Stimulated activated naive CD8-positive, alpha-beta T cell treated with anti-CD3 and anti-CD28 coated beads, Interleukin-15, amount 100 ng/mL, for 72 hours (primary cell): ENCODE measurements around the gene KMT5B.

Source experiments
- ATAC-seq: fragments of 150-1000 bp; cut with Tn5 transposase; 2 replicates; pipeline ENCODE4 v1.10.0; 2021; ENCODE audit warnings: mild to moderate bottlenecking, moderate library complexity
- DNase-seq, 2 donors: peaks; one replicate each; pipeline ENCODE4 v3.0.0; 2021 to 2022
- H3K27ac Mint-ChIP-seq, 2 donors: one replicate each; pipeline ENCODE4 v1.8.0; 2022; ENCODE audit warnings: mild to moderate bottlenecking in 2 of 2, mixed read lengths in 2 of 2, moderate library complexity in 2 of 2
- H3K27me3 Mint-ChIP-seq: one replicate; pipeline ENCODE4 v1.8.0; 2022; ENCODE audit warnings: mixed read lengths
- H3K4me1 Mint-ChIP-seq: one replicate; pipeline ENCODE4 v1.8.0; 2022; ENCODE audit warnings: mild to moderate bottlenecking, mixed read lengths
- H3K4me3 Mint-ChIP-seq, 2 donors: one replicate each; pipeline ENCODE4 v1.8.0; 2022; ENCODE audit warnings: mild to moderate bottlenecking in 2 of 2, mixed read lengths in 2 of 2, moderate library complexity in 1 of 2
- H3K9me3 Mint-ChIP-seq, 2 donors: one replicate each; pipeline ENCODE4 v1.8.0; 2022; ENCODE audit warnings: mixed read lengths in 2 of 2

KMT5B gene

DNA sequence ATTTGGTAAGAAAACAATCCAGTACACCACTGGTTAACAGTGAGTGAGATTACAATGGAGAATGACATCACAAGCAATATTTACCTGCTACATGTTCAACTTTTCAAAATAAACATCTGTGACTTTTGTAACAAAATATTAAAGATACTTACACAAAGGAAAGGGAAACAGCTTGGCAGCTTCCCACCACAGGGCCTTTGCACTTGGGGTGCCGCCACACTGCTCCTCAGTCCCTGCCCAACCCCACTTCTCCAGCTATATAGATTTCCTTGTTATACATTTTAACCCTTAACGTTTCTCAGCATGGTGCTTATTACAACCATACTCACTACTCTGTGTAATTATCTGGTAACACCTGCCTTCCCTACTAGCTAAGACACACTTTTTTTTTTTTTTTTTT is 10.9 kb downstream of the KMT5B start:
- H3K4me3 Mint-ChIP-seq, result no peak overlapping the region
- no peaks in the 10 kb centered on the region for H3K27me3 Mint-ChIP-seq
- peaks cover 77% of the 10 kb centered on the region for H3K4me1 Mint-ChIP-seq
- no peak overlapping the region for H3K27ac Mint-ChIP-seq
- ATAC-seq (no peak), DNase-seq (no peak)
- H3K9me3 Mint-ChIP-seq, result no peaks in the 10 kb centered on the region

DNA sequence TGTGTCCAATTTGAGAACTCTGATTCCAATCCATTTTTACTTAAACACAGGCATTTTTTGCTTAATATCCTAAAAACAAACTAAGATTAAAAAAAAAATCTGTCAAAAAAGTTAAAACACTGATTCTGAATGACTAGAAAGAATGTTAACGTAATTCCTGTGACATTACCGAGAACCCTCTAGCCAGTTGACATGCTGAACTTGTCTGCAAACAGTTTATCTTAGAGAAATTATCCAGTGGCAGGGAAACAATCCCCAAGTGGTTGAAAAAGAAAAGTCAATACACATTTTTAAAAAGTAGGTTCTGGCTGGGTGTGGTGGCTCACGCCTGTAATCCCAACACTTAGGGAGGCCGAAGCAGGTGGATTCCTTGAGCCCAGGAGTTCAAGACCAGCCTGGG is 11.6 kb downstream of the KMT5B start:
- no peak overlapping the region for H3K27ac Mint-ChIP-seq
- no peaks in the 10 kb centered on the region for H3K27me3 Mint-ChIP-seq
- H3K9me3 Mint-ChIP-seq, result no peaks in the 10 kb centered on the region
- peaks cover 70% of the 10 kb centered on the region for H3K4me1 Mint-ChIP-seq
- no peak overlapping the region for H3K4me3 Mint-ChIP-seq
- no peak for DNase-seq
- ATAC-seq, result no peak

DNA sequence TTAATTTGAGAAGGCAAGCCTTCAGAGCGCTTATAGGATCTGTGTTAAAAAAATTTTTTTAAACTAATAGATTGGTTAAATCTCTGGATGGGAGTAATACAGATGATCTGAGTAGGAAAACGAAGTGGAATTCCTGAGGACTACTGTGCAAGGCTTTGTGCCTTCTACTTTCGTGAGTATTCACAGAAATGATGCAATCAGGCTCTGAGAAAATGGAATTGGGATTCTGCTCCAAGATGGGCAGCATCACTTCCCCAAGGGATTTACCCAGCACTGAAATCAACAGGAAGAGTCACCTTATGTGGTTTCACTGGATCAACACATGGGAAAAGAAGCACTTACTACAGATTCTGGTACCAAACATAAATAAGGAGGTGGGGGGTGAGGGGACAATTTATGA is 12.5 kb downstream of the KMT5B start:
- DNase-seq, result no peak
- peak overlapping the region in 1 of 2 donors; percentile 76 for H3K27ac Mint-ChIP-seq

DNA sequence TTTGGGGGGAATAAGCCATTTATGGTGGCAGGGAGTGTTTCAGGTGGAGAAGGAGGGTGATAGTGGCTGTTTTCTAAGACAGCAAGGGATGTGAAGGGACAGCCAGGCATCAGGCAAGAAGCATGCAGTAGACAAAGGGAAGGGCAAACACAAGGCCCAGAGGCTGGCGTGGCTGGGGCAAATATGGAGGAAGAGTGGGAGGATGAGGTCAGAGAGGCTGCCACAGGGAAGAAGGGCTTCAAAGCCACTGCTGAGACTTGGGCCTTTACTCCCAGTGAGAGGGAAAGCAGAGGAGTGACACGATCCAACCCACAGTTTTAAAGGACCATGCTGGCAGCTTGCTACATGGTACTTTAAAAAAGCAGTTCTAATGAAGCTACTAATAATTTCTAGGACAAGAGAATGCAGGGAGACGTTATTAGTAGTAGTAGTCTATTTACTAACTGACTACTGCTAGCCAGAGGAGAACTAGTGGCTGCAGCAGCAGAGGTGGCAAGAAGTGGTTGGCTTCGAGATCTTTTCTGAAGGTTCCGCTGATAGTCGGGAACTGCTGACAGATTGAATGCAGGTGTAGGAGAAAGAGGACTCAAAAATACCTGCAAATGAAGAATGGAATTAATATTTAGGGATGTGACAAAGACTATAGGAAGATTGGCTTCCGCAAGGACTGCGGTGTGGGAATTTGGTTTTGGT is 13.7 kb downstream of the KMT5B start:
- no peaks in the 10 kb centered on the region for H3K9me3 Mint-ChIP-seq
- ATAC-seq, result no peak
- H3K27me3 Mint-ChIP-seq, result no peaks in the 10 kb centered on the region
- no peak overlapping the region for H3K27ac Mint-ChIP-seq
- H3K4me1 Mint-ChIP-seq, result peaks cover 62% of the 10 kb centered on the region
- H3K4me3 Mint-ChIP-seq, result no peak overlapping the region
- no peak for DNase-seq

More for the DNA sequence above, 12.5 kb downstream of the KMT5B start:
- no peaks in the 10 kb centered on the region for H3K27me3 Mint-ChIP-seq
- no peak overlapping the region for H3K4me3 Mint-ChIP-seq
- no peaks in the 10 kb centered on the region for H3K9me3 Mint-ChIP-seq
- no peak for ATAC-seq
- peaks cover 62% of the 10 kb centered on the region for H3K4me1 Mint-ChIP-seq

DNA sequence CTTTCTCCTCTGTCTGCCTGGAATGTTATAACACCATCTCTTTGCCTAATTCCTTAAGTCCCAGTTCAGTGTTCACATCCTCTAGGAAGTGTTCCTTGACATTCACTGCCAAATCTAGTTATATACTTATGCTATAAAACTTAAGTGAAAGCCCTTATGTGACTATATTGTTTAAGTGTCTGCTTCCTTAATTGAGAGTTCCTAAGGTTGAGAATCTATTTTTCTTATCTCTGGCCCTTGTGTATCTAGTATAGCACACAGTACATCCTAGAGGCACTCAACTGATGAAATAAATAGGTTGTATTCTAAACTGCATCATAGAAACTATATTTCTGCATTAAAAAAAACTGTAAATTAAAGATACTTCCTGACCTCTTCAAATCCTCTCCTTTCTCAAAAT is 16.9 kb downstream of the KMT5B start:
- Mint-ChIP-seq H3K4me1 (peaks cover 50% of the 10 kb centered on the region), H3K27ac (no peak overlapping the region), H3K4me3 (no peak overlapping the region), H3K27me3 (no peaks in the 10 kb centered on the region), H3K9me3 (no peaks in the 10 kb centered on the region)
- no peak for ATAC-seq
- DNase-seq, result no peak

DNA sequence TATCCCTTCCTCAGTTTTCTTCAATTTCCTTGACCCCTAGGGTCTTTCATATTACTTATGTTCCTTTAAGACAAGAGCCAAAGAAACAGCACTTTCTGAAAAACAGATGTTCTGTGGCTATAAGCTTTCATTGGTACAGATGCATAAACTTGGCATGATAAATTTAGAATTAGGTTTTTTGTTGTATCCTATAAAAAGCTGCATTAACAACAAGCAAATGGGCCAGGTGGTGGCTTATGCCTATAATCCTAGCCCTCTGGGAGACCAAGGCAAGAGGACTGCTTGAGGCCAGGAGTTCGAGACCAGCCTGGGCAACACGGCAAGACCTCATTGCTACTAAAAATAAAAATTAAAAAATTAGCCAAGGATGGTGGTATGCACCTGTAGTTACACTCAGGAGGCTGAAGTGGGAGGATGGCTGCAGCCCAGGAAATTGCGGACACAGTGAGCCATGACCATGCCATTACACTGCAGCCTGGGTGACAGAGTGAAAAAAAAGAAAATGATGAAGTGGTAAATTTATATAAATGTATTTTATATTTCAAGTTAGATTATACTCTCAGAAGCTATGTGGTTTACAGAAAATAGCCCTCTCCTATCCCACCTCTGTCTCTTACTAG is 18.3 kb downstream of the KMT5B start:
- Mint-ChIP-seq H3K4me3 (no peak overlapping the region), H3K9me3 (no peaks in the 10 kb centered on the region), H3K4me1 (peaks cover 36% of the 10 kb centered on the region), H3K27me3 (no peaks in the 10 kb centered on the region), H3K27ac (no peak overlapping the region)
- DNase-seq (no peak), ATAC-seq (no peak)

DNA sequence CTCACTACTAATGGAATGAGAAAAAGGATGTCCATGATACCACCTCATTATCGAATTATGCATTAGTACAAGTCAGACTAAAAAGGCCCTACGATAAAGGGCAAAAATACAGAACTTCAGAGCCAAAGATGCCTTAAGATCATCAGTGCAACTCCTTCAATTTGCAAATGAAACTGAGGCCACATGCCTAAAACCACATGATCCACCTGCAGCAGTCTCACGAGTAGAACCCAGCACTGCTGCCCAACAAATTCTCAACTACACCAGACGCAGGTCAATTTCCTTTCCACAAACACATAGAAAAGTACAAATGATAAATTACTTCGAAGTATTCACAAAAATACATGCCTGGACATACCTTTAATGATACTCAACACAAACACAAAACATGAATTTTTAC is 20.1 kb downstream of the KMT5B start:
- no peak overlapping the region for H3K27ac Mint-ChIP-seq
- DNase-seq (no peak), ATAC-seq (no peak)
- no peak overlapping the region for H3K4me3 Mint-ChIP-seq
- H3K4me1 Mint-ChIP-seq, result peaks cover 26% of the 10 kb centered on the region
- no peaks in the 10 kb centered on the region for H3K9me3 Mint-ChIP-seq
- H3K27me3 Mint-ChIP-seq, result no peaks in the 10 kb centered on the region

DNA sequence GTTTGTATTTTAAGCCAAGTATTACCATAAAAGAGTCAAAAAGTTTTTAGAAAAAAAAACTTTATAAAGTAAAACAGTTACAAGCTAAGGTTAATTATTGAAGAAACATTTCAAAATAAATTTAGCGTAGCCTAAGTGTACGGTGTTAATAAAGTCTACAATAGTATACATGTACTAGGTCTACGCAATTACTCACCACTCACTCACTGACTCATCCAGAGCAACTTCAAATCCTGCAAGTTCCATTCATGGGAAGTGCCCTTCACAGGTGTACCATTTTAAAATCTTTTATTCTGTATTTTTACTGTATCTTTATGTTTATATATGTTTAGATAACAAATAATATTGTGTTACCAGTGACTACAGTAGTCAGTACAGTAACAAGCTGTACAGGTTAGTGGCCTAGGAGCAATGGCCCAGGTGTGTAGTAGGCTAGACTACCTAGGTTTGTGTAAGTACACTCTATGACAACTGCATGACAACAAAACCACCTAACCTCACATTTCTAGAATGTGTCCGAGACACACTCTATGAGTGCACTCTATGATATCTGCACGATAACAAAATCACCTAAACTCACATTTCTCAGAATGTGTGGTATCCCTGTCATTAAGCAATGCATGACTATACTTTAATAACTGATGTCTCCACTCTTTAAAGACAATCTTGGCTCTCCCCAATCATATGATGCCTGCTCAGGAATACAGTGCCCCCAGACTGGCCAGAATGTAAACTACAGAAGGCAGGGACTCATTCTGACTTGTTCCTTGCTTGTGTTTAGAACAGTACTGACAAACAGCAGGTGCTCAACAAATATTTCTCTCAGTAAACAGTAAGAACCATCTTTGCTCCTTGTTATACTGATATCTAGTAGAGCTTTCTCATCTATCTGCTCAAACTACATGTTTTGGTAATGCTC is 21.2 kb downstream of the KMT5B start:
- Mint-ChIP-seq H3K9me3 (no peaks in the 10 kb centered on the region), H3K27me3 (no peaks in the 10 kb centered on the region), H3K4me1 (peaks cover 26% of the 10 kb centered on the region), H3K27ac (no peak overlapping the region), H3K4me3 (no peak overlapping the region)
- DNase-seq (no peak), ATAC-seq (peak; percentile 62)

DNA sequence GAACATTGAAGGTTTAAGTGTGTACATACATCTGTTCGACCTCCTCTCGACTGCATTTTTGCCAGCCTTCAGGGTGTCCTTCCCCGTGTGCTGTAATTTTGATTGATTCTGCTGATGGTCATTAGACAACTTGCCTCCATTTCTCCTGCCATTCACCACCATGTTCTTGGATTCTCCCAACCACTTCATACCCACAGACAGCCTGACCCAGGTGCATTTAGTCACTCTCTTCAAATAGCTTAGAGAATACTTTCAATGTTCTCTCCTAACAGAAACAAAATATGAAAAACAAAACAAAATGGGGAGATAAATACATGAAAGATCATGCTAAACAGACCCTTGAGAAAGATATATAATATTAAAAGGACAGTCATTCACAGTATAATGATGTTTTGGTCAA is 23.2 kb downstream of the KMT5B start:
- no peak for ATAC-seq
- Mint-ChIP-seq H3K4me3 (no peak overlapping the region), H3K27ac (peak overlapping the region in 1 of 2 donors; percentile 75), H3K4me1 (peaks cover 21% of the 10 kb centered on the region), H3K9me3 (no peaks in the 10 kb centered on the region), H3K27me3 (no peaks in the 10 kb centered on the region)
- no peak for DNase-seq

DNA sequence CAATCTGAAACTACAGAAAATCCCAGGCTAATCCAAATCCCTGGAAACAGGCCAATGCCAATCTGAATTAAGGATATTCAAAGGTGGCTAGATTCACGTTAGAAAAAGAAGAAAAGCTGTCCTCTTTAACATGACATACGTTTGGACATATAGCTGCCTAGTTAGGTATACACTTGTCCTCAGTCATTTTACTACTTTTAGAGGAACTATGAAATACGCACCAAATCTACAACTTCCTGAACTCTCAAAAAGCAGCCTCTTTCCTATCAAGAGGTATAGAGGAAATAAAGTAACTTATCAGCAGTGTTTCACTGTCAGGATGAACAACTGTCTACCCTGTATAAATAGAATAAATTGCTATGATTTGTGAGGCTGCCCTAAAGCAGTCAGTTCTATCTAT is 24.0 kb downstream of the KMT5B start:
- ATAC-seq, result no peak
- H3K4me1 Mint-ChIP-seq, result peaks cover 21% of the 10 kb centered on the region
- H3K4me3 Mint-ChIP-seq, result no peak overlapping the region
- no peaks in the 10 kb centered on the region for H3K27me3 Mint-ChIP-seq
- no peak overlapping the region for H3K27ac Mint-ChIP-seq
- no peak for DNase-seq
- H3K9me3 Mint-ChIP-seq, result no peaks in the 10 kb centered on the region

DNA sequence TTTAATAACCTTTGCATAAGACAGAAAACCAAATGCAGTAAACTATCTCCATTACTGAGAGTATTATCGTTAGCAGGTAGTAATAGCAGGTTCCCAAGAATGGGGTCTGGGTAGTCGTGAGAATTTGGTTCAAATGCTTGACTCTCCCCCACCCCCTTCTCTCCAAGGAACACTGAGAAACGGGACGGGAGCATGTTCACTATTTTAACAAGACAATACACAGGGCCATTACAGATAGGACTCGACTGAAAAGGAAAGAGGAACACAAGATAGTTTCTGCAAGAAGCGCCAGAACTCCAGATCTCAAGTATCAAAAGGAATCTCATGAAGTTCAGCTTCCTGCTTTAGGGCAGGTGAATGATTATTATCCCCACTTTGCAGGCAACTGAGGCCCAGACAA is 27.0 kb downstream of the KMT5B start:
- no peak overlapping the region for H3K4me3 Mint-ChIP-seq
- no peak overlapping the region for H3K27ac Mint-ChIP-seq
- no peak for ATAC-seq
- H3K9me3 Mint-ChIP-seq, result no peaks in the 10 kb centered on the region
- no peaks in the 10 kb centered on the region for H3K4me1 Mint-ChIP-seq
- no peak for DNase-seq
- no peaks in the 10 kb centered on the region for H3K27me3 Mint-ChIP-seq

DNA sequence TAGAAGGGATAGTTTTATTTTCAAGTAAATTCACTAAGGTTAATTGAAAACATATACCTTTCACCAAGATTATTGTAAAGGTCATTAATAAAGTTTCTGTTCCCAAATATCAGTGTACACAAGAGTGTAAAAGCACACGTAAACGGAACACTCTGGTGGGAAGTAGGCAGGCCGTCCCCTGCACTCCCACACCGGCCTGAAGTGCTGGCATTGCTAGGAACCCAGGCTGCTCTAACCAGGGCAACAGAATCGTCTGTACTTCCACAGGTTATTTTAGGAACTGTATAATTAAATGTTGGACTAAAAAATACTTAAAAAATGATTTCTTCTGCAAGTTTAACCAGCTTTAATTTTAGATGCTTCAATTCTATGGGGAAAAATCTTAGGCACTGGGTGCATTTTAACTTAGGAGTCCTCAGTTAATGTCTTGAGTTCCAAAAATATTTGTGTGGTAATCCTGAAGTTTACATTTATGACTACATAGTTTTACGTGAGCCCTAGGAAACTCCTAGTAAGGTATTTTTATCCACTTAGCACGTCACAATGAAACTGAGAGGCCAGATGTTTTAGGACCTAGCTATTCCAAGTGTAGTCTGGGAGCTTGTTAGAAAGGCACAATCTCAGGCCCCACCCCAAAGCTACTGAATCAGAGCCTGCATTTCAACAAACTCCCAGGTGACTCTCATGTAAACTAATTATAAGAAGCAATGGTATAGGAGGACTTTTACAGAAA is 31.2 kb downstream of the KMT5B start:
- ATAC-seq (no peak), DNase-seq (no peak)
- Mint-ChIP-seq H3K4me3 (no peak overlapping the region), H3K27ac (no peak overlapping the region), H3K9me3 (no peaks in the 10 kb centered on the region), H3K27me3 (no peaks in the 10 kb centered on the region), H3K4me1 (no peaks in the 10 kb centered on the region)

DNA sequence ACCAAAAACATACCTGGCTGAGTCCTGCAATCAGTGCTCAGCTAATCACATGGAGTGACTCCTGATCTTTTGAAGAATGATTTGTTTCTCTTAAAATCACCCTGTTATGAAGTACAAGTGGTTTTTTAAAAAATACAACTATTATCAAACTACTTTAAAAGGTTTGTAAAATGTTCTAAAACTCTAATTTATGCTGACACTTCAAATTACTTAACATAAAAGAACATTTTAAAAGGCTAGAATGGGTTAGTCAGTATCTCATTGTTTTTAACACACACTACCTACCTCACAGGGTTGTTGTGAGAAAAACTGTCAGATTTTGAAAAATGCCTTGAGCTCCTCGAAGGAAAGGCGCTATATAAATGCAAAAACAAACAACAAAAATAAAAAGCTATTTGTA is 33.2 kb downstream of the KMT5B start:
- no peak overlapping the region for H3K4me3 Mint-ChIP-seq
- H3K9me3 Mint-ChIP-seq, result no peaks in the 10 kb centered on the region
- no peaks in the 10 kb centered on the region for H3K27me3 Mint-ChIP-seq
- H3K4me1 Mint-ChIP-seq, result no peaks in the 10 kb centered on the region
- H3K27ac Mint-ChIP-seq, result no peak overlapping the region
- DNase-seq, result no peak
- ATAC-seq, result no peak

DNA sequence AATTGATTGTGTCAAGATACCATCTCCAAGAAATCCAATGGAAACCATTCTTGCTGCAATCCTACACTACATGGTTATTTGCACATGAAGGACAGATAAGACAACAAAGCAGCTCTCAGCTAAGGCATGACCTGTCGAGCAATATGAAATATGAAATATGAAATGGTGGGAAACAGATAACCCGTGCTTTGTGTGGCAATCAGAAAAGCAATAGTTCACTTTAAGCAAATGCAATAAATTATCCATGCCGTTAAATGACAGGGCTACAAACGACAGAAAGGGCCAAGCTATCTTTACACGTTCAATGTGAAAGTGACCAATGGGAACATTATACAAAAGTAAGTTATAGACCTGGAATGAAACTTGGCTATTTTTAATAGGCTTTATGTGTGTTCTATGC is 35.2 kb downstream of the KMT5B start:
- DNase-seq, result no peak
- Mint-ChIP-seq H3K4me1 (no peaks in the 10 kb centered on the region), H3K27ac (no peak overlapping the region), H3K27me3 (no peaks in the 10 kb centered on the region), H3K4me3 (no peak overlapping the region), H3K9me3 (no peaks in the 10 kb centered on the region)
- no peak for ATAC-seq

DNA sequence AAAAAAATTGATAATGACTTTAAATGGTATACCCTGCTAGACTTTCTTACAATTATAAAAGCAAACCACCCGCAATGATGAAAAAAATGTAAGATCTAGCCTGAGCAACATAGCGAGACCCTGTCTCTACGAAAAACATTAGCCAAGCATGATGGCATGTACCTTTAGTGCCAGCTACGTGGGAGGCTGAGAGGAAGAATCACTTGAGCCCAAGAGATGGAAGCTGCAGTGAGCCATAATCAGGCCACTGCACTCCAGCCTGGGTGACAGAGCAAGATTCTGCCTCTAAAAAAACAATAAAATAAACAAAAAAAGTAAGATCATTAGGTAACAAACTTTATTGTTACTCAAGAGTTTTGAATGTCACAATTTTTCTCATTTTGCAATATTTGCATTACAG is 39.2 kb downstream of the KMT5B start:
- DNase-seq (no peak), ATAC-seq (no peak)
- no peak overlapping the region for H3K4me3 Mint-ChIP-seq
- H3K27me3 Mint-ChIP-seq, result no peaks in the 10 kb centered on the region
- H3K4me1 Mint-ChIP-seq, result no peaks in the 10 kb centered on the region
- H3K27ac Mint-ChIP-seq, result no peak overlapping the region
- H3K9me3 Mint-ChIP-seq, result no peaks in the 10 kb centered on the region

DNA sequence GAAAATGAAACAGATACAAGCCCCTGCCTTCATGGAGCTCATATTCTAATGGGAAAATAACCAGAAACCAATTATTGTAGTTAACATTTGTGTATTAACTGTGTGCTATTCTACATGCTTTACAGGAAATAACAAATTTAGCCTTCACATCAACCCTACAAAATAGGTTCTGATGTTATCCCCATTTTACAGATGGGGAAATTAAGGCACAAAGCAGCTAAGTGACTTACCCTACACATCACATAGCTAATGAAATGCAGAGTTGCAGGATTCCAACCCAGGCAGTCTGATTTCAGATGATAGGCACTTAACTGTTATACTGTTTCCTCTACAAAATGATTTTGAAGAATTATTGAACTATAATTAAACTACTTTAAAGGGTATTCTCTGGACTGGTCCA is 43.7 kb downstream of the KMT5B start:
- Mint-ChIP-seq H3K4me3 (no peak overlapping the region), H3K27me3 (no peaks in the 10 kb centered on the region), H3K9me3 (no peaks in the 10 kb centered on the region), H3K4me1 (no peaks in the 10 kb centered on the region), H3K27ac (no peak overlapping the region)
- no peak for DNase-seq
- no peak for ATAC-seq
